Brain microvascular endothelial cell (primary cell): ENCODE measurements around the gene GBGT1.

Experiments
- DNase-seq: peaks from one replicate; pipeline ENCODE4 v3.0.0-alpha.2; 2020
- H3K27ac ChIP-seq: fragments of 250-450 bp; sonication (Bioruptor Pico); 2 replicates; pipeline ENCODE4 v1.5.1; 2020; ENCODE audit warnings: mild to moderate bottlenecking, moderate library complexity
- H3K27me3 ChIP-seq: fragments of 250-450 bp; sonication (Bioruptor Pico); replicated peaks from 2 replicates; pipeline ENCODE4 v1.5.1; 2020; ENCODE audit warnings: mild to moderate bottlenecking
- H3K36me3 ChIP-seq: fragments of 250-450 bp; sonication (Bioruptor Pico); replicated peaks from 2 replicates; pipeline ENCODE4 v1.5.1; 2020; ENCODE audit warnings: mild to moderate bottlenecking
- H3K4me3 ChIP-seq: 2 replicates; pipeline ENCODE4 v1.5.1; 2011; ENCODE audit warnings: low read depth, mild to moderate bottlenecking, control low read depth, low read length, moderate library complexity
- in situ Hi-C: cut with HindIII; loops from 2 replicates; pipeline ENCODE4 v1.10.0; 2017; ENCODE audit warnings: low sequenced_read_pairs, low pct_ligation_motif_present
- TF ChIP-seq, protein P1 (sequence below): IDR thresholded peaks from 2 replicates; pipeline ENCODE4 v1.5.1; 2011; ENCODE audit warnings: low read depth, mild to moderate bottlenecking, moderate library complexity, low read length, control low read depth, inconsistent platforms; ENCODE audit errors: missing control alignments

GBGT1 gene

DNA sequence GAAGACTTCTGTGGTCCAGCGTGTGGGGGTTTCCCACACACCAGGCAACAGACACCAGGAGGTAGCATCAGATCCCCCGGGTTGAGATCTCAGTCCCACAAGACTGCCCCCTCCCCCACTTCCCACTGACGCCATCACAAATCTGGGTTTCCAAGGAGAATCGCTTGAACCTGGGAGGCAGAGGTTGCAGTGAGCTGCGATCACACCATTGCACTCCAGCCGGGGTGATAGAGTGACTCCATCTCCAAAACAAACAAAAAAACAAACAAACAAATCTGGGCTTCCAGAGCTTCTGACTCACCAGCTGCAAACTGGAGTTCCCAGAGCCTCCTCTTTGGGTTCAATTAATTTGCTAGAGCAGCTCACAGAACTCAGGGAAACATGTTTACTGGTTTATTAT lies 4.7 kb upstream of the GBGT1 start:
- Histone ChIP-seq H3K36me3 (no peaks in the 10 kb centered on the region), H3K27me3 (peaks cover 2% of the 10 kb centered on the region), H3K4me3 (no peak overlapping the region), H3K27ac (no peak overlapping the region)
- TF ChIP-seq, protein P1, sequence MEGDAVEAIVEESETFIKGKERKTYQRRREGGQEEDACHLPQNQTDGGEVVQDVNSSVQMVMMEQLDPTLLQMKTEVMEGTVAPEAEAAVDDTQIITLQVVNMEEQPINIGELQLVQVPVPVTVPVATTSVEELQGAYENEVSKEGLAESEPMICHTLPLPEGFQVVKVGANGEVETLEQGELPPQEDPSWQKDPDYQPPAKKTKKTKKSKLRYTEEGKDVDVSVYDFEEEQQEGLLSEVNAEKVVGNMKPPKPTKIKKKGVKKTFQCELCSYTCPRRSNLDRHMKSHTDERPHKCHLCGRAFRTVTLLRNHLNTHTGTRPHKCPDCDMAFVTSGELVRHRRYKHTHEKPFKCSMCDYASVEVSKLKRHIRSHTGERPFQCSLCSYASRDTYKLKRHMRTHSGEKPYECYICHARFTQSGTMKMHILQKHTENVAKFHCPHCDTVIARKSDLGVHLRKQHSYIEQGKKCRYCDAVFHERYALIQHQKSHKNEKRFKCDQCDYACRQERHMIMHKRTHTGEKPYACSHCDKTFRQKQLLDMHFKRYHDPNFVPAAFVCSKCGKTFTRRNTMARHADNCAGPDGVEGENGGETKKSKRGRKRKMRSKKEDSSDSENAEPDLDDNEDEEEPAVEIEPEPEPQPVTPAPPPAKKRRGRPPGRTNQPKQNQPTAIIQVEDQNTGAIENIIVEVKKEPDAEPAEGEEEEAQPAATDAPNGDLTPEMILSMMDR: no peak
- no peak for DNase-seq
- in situ Hi-C loops: no loop called here

GRCh38 chr9:133167769-133168168 lies 4.1 kb upstream of the GBGT1 start:
- Histone ChIP-seq H3K27me3 (peaks cover 2% of the 10 kb centered on the region), H3K36me3 (no peaks in the 10 kb centered on the region), H3K4me3 (no peak overlapping the region), H3K27ac (no peak overlapping the region)
- in situ Hi-C loops: no loop called here
- DNase-seq: no peak
- TF ChIP-seq, protein P1: no peak

GRCh38 chr9:133167096-133167730 lies 3.5 kb upstream of the GBGT1 start:
- H3K27ac ChIP-seq: no peak overlapping the region
- peaks cover 2% of the 10 kb centered on the region for H3K27me3 ChIP-seq
- no peak overlapping the region for H3K4me3 ChIP-seq
- no peaks in the 10 kb centered on the region for H3K36me3 ChIP-seq
- TF ChIP-seq, protein P1: no peak
- DNase-seq: no peak
- in situ Hi-C loops: no loop called here

DNA sequence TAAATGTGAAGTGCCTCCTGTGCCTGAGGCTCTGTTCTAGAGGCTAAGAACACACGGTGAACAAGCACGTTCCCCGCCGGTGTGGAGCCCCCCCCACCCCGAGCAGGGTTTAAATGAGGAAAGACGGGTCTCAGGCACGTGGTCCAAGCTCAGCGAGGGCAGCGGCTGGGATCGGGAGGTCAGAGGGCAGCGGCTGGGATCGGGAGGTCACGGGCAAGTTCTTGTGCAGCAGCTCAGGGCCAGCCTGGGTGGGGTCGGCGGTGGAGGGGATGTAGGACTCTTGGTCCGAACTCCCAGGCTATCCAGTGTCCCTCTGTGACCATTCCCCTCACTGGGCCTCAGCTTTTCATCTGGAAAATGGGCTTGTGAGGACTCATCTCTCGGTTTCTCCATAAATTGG lies 2.7 kb upstream of the GBGT1 start:
- in situ Hi-C loops: no loop called here

GRCh38 chr9:133165452-133165730 lies 1.7 kb upstream of the GBGT1 start:
- no peak overlapping the region for H3K27ac ChIP-seq
- TF ChIP-seq, protein P1: no peak
- no peak for DNase-seq
- no peaks in the 10 kb centered on the region for H3K36me3 ChIP-seq
- H3K27me3 ChIP-seq: no peaks in the 10 kb centered on the region
- no peak overlapping the region for H3K4me3 ChIP-seq
- in situ Hi-C loops: no loop called here

More for the DNA sequence above, 2.7 kb upstream of the GBGT1 start:
- no peaks in the 10 kb centered on the region for H3K27me3 ChIP-seq
- TF ChIP-seq, protein P1: no peak
- no peak overlapping the region for H3K4me3 ChIP-seq
- H3K36me3 ChIP-seq: no peaks in the 10 kb centered on the region
- H3K27ac ChIP-seq: no peak overlapping the region
- DNase-seq: no peak

- Histone ChIP-seq H3K27ac (no peak overlapping the region), H3K36me3 (no peaks in the 10 kb centered on the region), H3K4me3 (peak overlapping the region; percentile 59), H3K27me3 (no peaks in the 10 kb centered on the region)
- no peak for DNase-seq
- TF ChIP-seq, protein P1: no peak
- in situ Hi-C loops: no loop called here
Observed at GRCh38 chr9:133164191-133164590, 477 bp upstream of the GBGT1 start.
